ENCODE measurements around the gene ELK1.

ELK1 gene

GRCh38 chrX:47597222-47597621 lies 53.1 kb downstream of the ELK1 start:
- no peak overlapping the region for H3K4me3 ChIP-seq
- TF ChIP-seq EZH2 (IDR thresholded peaks at IDR 0.05): no peak
- TF ChIP-seq FOXP2 (optimal IDR thresholded peaks at IDR 0.05; ENCODE audit: control extremely low read depth, extremely low read length, insufficient read depth): no peak
- no peak for TF ChIP-seq POLR2AphosphoS5 (IDR thresholded peaks at IDR 0.05; ENCODE audit: borderline replicate concordance, low read depth, low read length)
- H3K27ac ChIP-seq: no peak overlapping the region
- no peak overlapping the region for H3K9ac ChIP-seq (ENCODE audit: insufficient read length)
- H3K36me3 ChIP-seq (ENCODE audit: insufficient read depth, low read length): peaks cover 14% of the 10 kb centered on the region; the same call in 1 of the 2 replicates
- H3K9me3 ChIP-seq (ENCODE audit: low read depth, low read length): no peaks in the 10 kb centered on the region
- no peak for DNase-seq (ENCODE audit: low read depth, low spot score)

GRCh38 chrX:47596256-47596655 lies 54.1 kb downstream of the ELK1 start:
- no peaks in the 10 kb centered on the region for H3K9me3 ChIP-seq (ENCODE audit: low read depth, low read length)

GRCh38 chrX:47595716-47596251 lies 54.6 kb downstream of the ELK1 start:
- Histone ChIP-seq H3K9me3 (ENCODE audit: low read depth, low read length) (no peaks in the 10 kb centered on the region), H3K4me3 (peak overlapping the region; percentile 52), H3K27ac (peak overlapping the region; percentile 83), H3K9ac (ENCODE audit: insufficient read length) (peak overlapping the region; percentile 17), H3K36me3 (ENCODE audit: insufficient read depth, low read length) (peaks cover 14% of the 10 kb centered on the region; the same call in 1 of the 2 replicates)
- no peak for DNase-seq (ENCODE audit: low read depth, low spot score)
- TF ChIP-seq POLR2AphosphoS5 (IDR thresholded peaks at IDR 0.05; ENCODE audit: borderline replicate concordance, low read depth, low read length): no peak
- no peak for TF ChIP-seq EZH2 (IDR thresholded peaks at IDR 0.05)
- no peak for TF ChIP-seq FOXP2 (optimal IDR thresholded peaks at IDR 0.05; ENCODE audit: control extremely low read depth, extremely low read length, insufficient read depth)

More at GRCh38 chrX:47596256-47596655, 54.1 kb downstream of the ELK1 start:
- TF ChIP-seq EZH2 (IDR thresholded peaks at IDR 0.05) (no peak), FOXP2 (optimal IDR thresholded peaks at IDR 0.05; ENCODE audit: control extremely low read depth, extremely low read length, insufficient read depth) (no peak), POLR2AphosphoS5 (IDR thresholded peaks at IDR 0.05; ENCODE audit: borderline replicate concordance, low read depth, low read length) (no peak)
- peaks cover 14% of the 10 kb centered on the region; the same call in 1 of the 2 replicates for H3K36me3 ChIP-seq (ENCODE audit: insufficient read depth, low read length)
- peak overlapping the region; percentile 83 for H3K27ac ChIP-seq
- peak overlapping the region; percentile 52; the same call in 1 of the 2 replicates for H3K4me3 ChIP-seq
- no peak overlapping the region for H3K9ac ChIP-seq (ENCODE audit: insufficient read length)
- peak; percentile 51 for DNase-seq (ENCODE audit: low read depth, low spot score)

GRCh38 chrX:47593522-47593921 lies 56.8 kb downstream of the ELK1 start:
- H3K27ac ChIP-seq: no peak overlapping the region
- no peak overlapping the region for H3K4me3 ChIP-seq
- no peak for DNase-seq (ENCODE audit: low read depth, low spot score)
- no peak overlapping the region for H3K9ac ChIP-seq (ENCODE audit: insufficient read length)
- no peak for TF ChIP-seq FOXP2 (optimal IDR thresholded peaks at IDR 0.05; ENCODE audit: control extremely low read depth, extremely low read length, insufficient read depth)
- no peak for TF ChIP-seq POLR2AphosphoS5 (IDR thresholded peaks at IDR 0.05; ENCODE audit: borderline replicate concordance, low read depth, low read length)
- TF ChIP-seq EZH2 (IDR thresholded peaks at IDR 0.05): no peak
- H3K36me3 ChIP-seq (ENCODE audit: insufficient read depth, low read length): 0 out of 2 replicates have a peak, but pooled peaks cover 6% of the 10 kb centered on the region
- H3K9me3 ChIP-seq (ENCODE audit: low read depth, low read length): no peaks in the 10 kb centered on the region

GRCh38 chrX:47590984-47591383 lies 59.4 kb downstream of the ELK1 start:
- no peak overlapping the region for H3K9ac ChIP-seq (ENCODE audit: insufficient read length)
- no peak overlapping the region for H3K27ac ChIP-seq
- H3K9me3 ChIP-seq (ENCODE audit: low read depth, low read length): no peaks in the 10 kb centered on the region
- H3K4me3 ChIP-seq: no peak overlapping the region
- DNase-seq (ENCODE audit: low read depth, low spot score): no peak
- H3K36me3 ChIP-seq (ENCODE audit: insufficient read depth, low read length): no peaks in the 10 kb centered on the region
- no peak for TF ChIP-seq POLR2AphosphoS5 (IDR thresholded peaks at IDR 0.05; ENCODE audit: borderline replicate concordance, low read depth, low read length)
- no peak for TF ChIP-seq EZH2 (IDR thresholded peaks at IDR 0.05)
- no peak for TF ChIP-seq FOXP2 (optimal IDR thresholded peaks at IDR 0.05; ENCODE audit: control extremely low read depth, extremely low read length, insufficient read depth)

- Histone ChIP-seq H3K9ac (ENCODE audit: insufficient read length) (no peak overlapping the region), H3K9me3 (ENCODE audit: low read depth, low read length) (no peaks in the 10 kb centered on the region), H3K36me3 (ENCODE audit: insufficient read depth, low read length) (no peaks in the 10 kb centered on the region), H3K27ac (no peak overlapping the region), H3K4me3 (no peak overlapping the region)
- TF ChIP-seq FOXP2 (optimal IDR thresholded peaks at IDR 0.05; ENCODE audit: control extremely low read depth, extremely low read length, insufficient read depth) (no peak), POLR2AphosphoS5 (IDR thresholded peaks at IDR 0.05; ENCODE audit: borderline replicate concordance, low read depth, low read length) (no peak), EZH2 (IDR thresholded peaks at IDR 0.05) (no peak)
- no peak for DNase-seq (ENCODE audit: low read depth, low spot score)
Measured at GRCh38 chrX:47587906-47588735, 62.2 kb downstream of the ELK1 start.

GRCh38 chrX:47587091-47587891 lies 63.1 kb downstream of the ELK1 start:
- H3K36me3 ChIP-seq (ENCODE audit: insufficient read depth, low read length): no peaks in the 10 kb centered on the region
- H3K4me3 ChIP-seq: no peak overlapping the region
- DNase-seq (ENCODE audit: low read depth, low spot score): no peak
- no peak overlapping the region for H3K27ac ChIP-seq
- H3K9ac ChIP-seq (ENCODE audit: insufficient read length): no peak overlapping the region
- no peak for TF ChIP-seq EZH2 (IDR thresholded peaks at IDR 0.05)
- TF ChIP-seq FOXP2 (optimal IDR thresholded peaks at IDR 0.05; ENCODE audit: control extremely low read depth, extremely low read length, insufficient read depth): no peak
- no peak for TF ChIP-seq POLR2AphosphoS5 (IDR thresholded peaks at IDR 0.05; ENCODE audit: borderline replicate concordance, low read depth, low read length)
- no peaks in the 10 kb centered on the region for H3K9me3 ChIP-seq (ENCODE audit: low read depth, low read length)

All from SK-N-MC (cell line).